A549 (cell line): Measurements from ENCODE around the gene MERTK.

ENCODE experiments used
- BHLHE40 ChIP-seq: IDR thresholded peaks from 2 replicates; pipeline ENCODE4 v1.6.1; 2012; ENCODE audit warnings: low read depth, low read length, inconsistent platforms
- CEBPB ChIP-seq, 2 experiments: fragments of >200 bp in 1 of 2; sonication (Bioruptor Twin) in 1 of 2; formaldehyde crosslinking in 1 of 2; IDR thresholded peaks; 2 replicates each; pipeline ENCODE4 v1.6.1; 2012 to 2016
- CHD2 ChIP-seq: fragments of 150-350 bp; IDR thresholded peaks from 2 replicates; pipeline ENCODE4 v1.6.1; 2014; ENCODE audit warnings: low read length; ENCODE audit not compliant: partially characterized antibody
- EP300 ChIP-seq, 2 experiments: fragments of >200 bp; sonication (Bioruptor Twin); formaldehyde crosslinking; IDR thresholded peaks; 2 replicates in 1 of 2; 3 replicates in 1 of 2; pipeline ENCODE4 v1.6.1; 2016 to 2017
- ESRRA ChIP-seq: fragments of 150-350 bp; IDR thresholded peaks from 2 replicates; pipeline ENCODE4 v1.6.1; 2014; ENCODE audit warnings: mild to moderate bottlenecking, low read length, borderline replicate concordance
- HDAC2 ChIP-seq: fragments of 200-600 bp; sonication (generic); IDR thresholded peaks from 2 replicates; pipeline ENCODE4 v1.6.1; 2016
- JUNB ChIP-seq: fragments of >200 bp; sonication (Bioruptor Twin); formaldehyde crosslinking; IDR thresholded peaks from 2 replicates; pipeline ENCODE4 v1.6.1; 2016
- MYC ChIP-seq: IDR thresholded peaks from 2 replicates; pipeline ENCODE4 v1.6.1; 2012; ENCODE audit warnings: mild to moderate bottlenecking, inconsistent platforms, low read length, improper control_type of control experiment, borderline replicate concordance
- NPAS2 ChIP-seq: fragments of 250-450 bp; sonication (Bioruptor Pico); IDR thresholded peaks from 2 replicates; pipeline ENCODE4 v1.8.0; 2022; ENCODE audit warnings: mild to moderate bottlenecking, moderate library complexity, borderline replicate concordance
- POLR2A ChIP-seq: IDR thresholded peaks from 2 replicates; pipeline ENCODE4 v1.6.1; 2012; ENCODE audit warnings: mild to moderate bottlenecking, low read length
- RNF2 ChIP-seq: fragments of 200-600 bp; sonication (generic); IDR thresholded peaks from 2 replicates; pipeline ENCODE4 v1.6.1; 2016; ENCODE audit warnings: low read depth, mild to moderate bottlenecking, antibody characterized with exemption, moderate library complexity, borderline replicate concordance
- SMC3 ChIP-seq: fragments of >200 bp; sonication (Bioruptor Twin); formaldehyde crosslinking; IDR thresholded peaks from 3 replicates; pipeline ENCODE4 v1.6.1; 2018; ENCODE audit warnings: inconsistent platforms
- TF ChIP-seq, protein P1 (sequence below): fragments of >200 bp; sonication (Bioruptor Twin); formaldehyde crosslinking; IDR thresholded peaks from 3 replicates; pipeline ENCODE4 v1.5.1; 2016
- TF ChIP-seq, protein P2 (sequence below): fragments of 200-600 bp; sonication (generic); IDR thresholded peaks from 2 replicates; pipeline ENCODE4 v1.6.1; 2016; ENCODE audit warnings: antibody characterized with exemption, mild to moderate bottlenecking, moderate library complexity

- TF ChIP-seq BHLHE40, result no peak
- no peak for TF ChIP-seq ESRRA
- TF ChIP-seq, protein P1, sequence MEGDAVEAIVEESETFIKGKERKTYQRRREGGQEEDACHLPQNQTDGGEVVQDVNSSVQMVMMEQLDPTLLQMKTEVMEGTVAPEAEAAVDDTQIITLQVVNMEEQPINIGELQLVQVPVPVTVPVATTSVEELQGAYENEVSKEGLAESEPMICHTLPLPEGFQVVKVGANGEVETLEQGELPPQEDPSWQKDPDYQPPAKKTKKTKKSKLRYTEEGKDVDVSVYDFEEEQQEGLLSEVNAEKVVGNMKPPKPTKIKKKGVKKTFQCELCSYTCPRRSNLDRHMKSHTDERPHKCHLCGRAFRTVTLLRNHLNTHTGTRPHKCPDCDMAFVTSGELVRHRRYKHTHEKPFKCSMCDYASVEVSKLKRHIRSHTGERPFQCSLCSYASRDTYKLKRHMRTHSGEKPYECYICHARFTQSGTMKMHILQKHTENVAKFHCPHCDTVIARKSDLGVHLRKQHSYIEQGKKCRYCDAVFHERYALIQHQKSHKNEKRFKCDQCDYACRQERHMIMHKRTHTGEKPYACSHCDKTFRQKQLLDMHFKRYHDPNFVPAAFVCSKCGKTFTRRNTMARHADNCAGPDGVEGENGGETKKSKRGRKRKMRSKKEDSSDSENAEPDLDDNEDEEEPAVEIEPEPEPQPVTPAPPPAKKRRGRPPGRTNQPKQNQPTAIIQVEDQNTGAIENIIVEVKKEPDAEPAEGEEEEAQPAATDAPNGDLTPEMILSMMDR, result no peak
- no peak for TF ChIP-seq JUNB
- TF ChIP-seq CEBPB (IDR thresholded peaks at IDR 0.05), result no peak
- no peak for TF ChIP-seq NPAS2 (CRISPR knock-in tag)
- TF ChIP-seq SMC3, result no peak
- TF ChIP-seq, protein P2, sequence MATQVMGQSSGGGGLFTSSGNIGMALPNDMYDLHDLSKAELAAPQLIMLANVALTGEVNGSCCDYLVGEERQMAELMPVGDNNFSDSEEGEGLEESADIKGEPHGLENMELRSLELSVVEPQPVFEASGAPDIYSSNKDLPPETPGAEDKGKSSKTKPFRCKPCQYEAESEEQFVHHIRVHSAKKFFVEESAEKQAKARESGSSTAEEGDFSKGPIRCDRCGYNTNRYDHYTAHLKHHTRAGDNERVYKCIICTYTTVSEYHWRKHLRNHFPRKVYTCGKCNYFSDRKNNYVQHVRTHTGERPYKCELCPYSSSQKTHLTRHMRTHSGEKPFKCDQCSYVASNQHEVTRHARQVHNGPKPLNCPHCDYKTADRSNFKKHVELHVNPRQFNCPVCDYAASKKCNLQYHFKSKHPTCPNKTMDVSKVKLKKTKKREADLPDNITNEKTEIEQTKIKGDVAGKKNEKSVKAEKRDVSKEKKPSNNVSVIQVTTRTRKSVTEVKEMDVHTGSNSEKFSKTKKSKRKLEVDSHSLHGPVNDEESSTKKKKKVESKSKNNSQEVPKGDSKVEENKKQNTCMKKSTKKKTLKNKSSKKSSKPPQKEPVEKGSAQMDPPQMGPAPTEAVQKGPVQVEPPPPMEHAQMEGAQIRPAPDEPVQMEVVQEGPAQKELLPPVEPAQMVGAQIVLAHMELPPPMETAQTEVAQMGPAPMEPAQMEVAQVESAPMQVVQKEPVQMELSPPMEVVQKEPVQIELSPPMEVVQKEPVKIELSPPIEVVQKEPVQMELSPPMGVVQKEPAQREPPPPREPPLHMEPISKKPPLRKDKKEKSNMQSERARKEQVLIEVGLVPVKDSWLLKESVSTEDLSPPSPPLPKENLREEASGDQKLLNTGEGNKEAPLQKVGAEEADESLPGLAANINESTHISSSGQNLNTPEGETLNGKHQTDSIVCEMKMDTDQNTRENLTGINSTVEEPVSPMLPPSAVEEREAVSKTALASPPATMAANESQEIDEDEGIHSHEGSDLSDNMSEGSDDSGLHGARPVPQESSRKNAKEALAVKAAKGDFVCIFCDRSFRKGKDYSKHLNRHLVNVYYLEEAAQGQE, result no peak
- TF ChIP-seq RNF2, result no peak
- no peak for TF ChIP-seq CHD2
- no peak for TF ChIP-seq EP300 (IDR thresholded peaks at IDR 0.05)
- TF ChIP-seq HDAC2, result no peak
- TF ChIP-seq POLR2A, result no peak
- no peak for TF ChIP-seq MYC
Observed at GRCh38 chr2:112073875-112074274, 175.5 kb downstream of the MERTK start.
